ENCODE measurements around the gene CUX1. TPM values are rescaled to one million over a fixed set of nuclear protein-coding genes. Genes with fewer than 3 reads are reported as not detected.

The CUX1 gene
- total and polyA plus RNA-seq, 2 of the 13 experiments (the other 11 are each of a cell fraction or from before 2014, with no cell fraction given): 13.7 to 14.9 TPM

- peak overlapping the region; percentile 91 for H3K4me2 ChIP-seq (ENCODE audit: low read depth, low read length)
- ChIA-PET POLR2A (interaction anchor here (1.3 to 1.8 kb wide), 4 partner anchors 26 to 481 kb away, joined by 3 to 9 read pairs (median 6); no protein-coding TSS in a partner anchor), CTCF (ENCODE audit: low intra/inter-chr PET ratio, low total read pairs) (no interaction called here)
- no peak for FAIRE-seq
- peaks cover 70% of the 10 kb centered on the region for H3K79me2 ChIP-seq (ENCODE audit: insufficient read depth, low read length)
- H3K4me1 ChIP-seq (ENCODE audit: insufficient read depth, low read length): peaks cover 70% of the 10 kb centered on the region
- H3K9ac ChIP-seq (ENCODE audit: insufficient read depth, low read depth, low read length): peak overlapping the region; percentile 81
- H3K9me3 ChIP-seq (ENCODE audit: low read length): no peaks in the 10 kb centered on the region
- no peak overlapping the region for H2AFZ ChIP-seq (ENCODE audit: low read length)
- DNase-seq (ENCODE audit: low spot score): peak; percentile 36
- ATAC-seq: peak; percentile 4; the same call in 1 of the 3 replicates
- H3K27ac ChIP-seq (ENCODE audit: extremely low read length, insufficient read depth, low read length): peak overlapping the region; percentile 96
- no peaks in the 10 kb centered on the region for H3K27me3 ChIP-seq (ENCODE audit: control insufficient read depth in 1 of 2, insufficient read depth in 2 of 2, low read length in 2 of 2)
- no TSS peak for BruUV-seq (replicated peaks)
- H3K36me3 ChIP-seq (replicated peaks in 1 of 2; ENCODE audit: control insufficient read depth in 1 of 2, insufficient read depth in 2 of 2, low read length in 2 of 2): no peaks in the 10 kb centered on the region
- intact Hi-C loops (cut with micrococcal nuclease; ENCODE audit: unreplicated experiment): loop anchor here (2.0 to 10.0 kb wide), 3 partner anchors 25 to 133 kb away; partner anchors contain the start of gene CUX1
- in situ Hi-C loops (cut with HindIII; ENCODE audit: extremely low pct_ligation_motif_present, low pct_unique_long_range_greater_than_20kb): no loop called here
- WGBS (ENCODE audit: low lambda C conversion rate): 60% methylated on average over 7 of the region's 7 CpGs
- H4K20me1 ChIP-seq (ENCODE audit: insufficient read depth, low read length): peaks cover 11% of the 10 kb centered on the region
- H3K4me3 ChIP-seq (replicated peaks in 1 of 3; ENCODE audit: insufficient read depth in 1 of 3, low read depth in 2 of 3, low read length in 3 of 3): peak overlapping the region in 2 of 3 experiments; percentile 36 to 64; a peak in 3 of 6 replicates
- TF ChIP-seq CHD2 (IDR thresholded peaks at IDR 0.05; ENCODE audit: low read depth, low read length) (no peak), MZF1 (CRISPR knock-in tag; IDR thresholded peaks at IDR 0.05; ENCODE audit: borderline replicate concordance) (no peak), NCOR1 (IDR thresholded peaks at IDR 0.05; ENCODE audit: borderline replicate concordance, low read length) (no peak), MEF2D (CRISPR knock-in tag; IDR thresholded peaks at IDR 0.05) (no peak), HHEX (CRISPR knock-in tag; IDR thresholded peaks at IDR 0.05) (no peak), ZNF768 (CRISPR knock-in tag; IDR thresholded peaks at IDR 0.05) (no peak), ZNF503 (CRISPR knock-in tag; IDR thresholded peaks at IDR 0.05) (no peak), CCDC6 (CRISPR knock-in tag; IDR thresholded peaks at IDR 0.05) (0 out of 2 replicates have a peak, but pooled peaks have one; percentile 15), ZNF350 (CRISPR knock-in tag; IDR thresholded peaks at IDR 0.05; ENCODE audit: borderline replicate concordance, low read depth) (no peak), HMGXB3 (CRISPR knock-in tag; IDR thresholded peaks at IDR 0.05; ENCODE audit: borderline replicate concordance) (no peak), ZNF296 (CRISPR knock-in tag; conservative IDR thresholded peaks at IDR 0.05) (no peak), ZNF777 (CRISPR knock-in tag; IDR thresholded peaks at IDR 0.05) (no peak), ZNF512 (CRISPR knock-in tag; IDR thresholded peaks at IDR 0.05) (no peak), ZNF605 (CRISPR knock-in tag; IDR thresholded peaks at IDR 0.05) (no peak), ZMYM3 (CRISPR knock-in tag; IDR thresholded peaks at IDR 0.05) (0 out of 2 replicates have a peak, but pooled peaks have one; percentile 48), ZNF251 (CRISPR knock-in tag; IDR thresholded peaks at IDR 0.05) (no peak), ZNF564 (CRISPR knock-in tag; IDR thresholded peaks at IDR 0.05) (no peak), HNRNPH1 (optimal IDR thresholded peaks at IDR 0.05; ENCODE audit: low read depth, low read length) (no peak), ZNF207 (IDR thresholded peaks at IDR 0.05; ENCODE audit: borderline replicate concordance) (no peak)
Measured at GRCh38 chr7:101882005-101882421, 64.6 kb downstream of the CUX1 start.
